GM18498 (cell line): ENCODE measurements around the gene DCLK2.

Source experiments
- ATAC-seq: cut with Tn5 transposase; IDR thresholded peaks from one replicate; pipeline ENCODE4 v1.9.1; 2021; ENCODE audit warnings: mild to moderate bottlenecking, moderate library complexity; ENCODE audit not compliant: unreplicated experiment

The DCLK2 gene

GRCh38 chr4:150068300-150068960 is 9.8 kb upstream of the DCLK2 start:
- no peak for ATAC-seq

GRCh38 chr4:150069353-150069752 is 8.9 kb upstream of the DCLK2 start:
- no peak for ATAC-seq

- no peak for ATAC-seq
Observed at GRCh38 chr4:150070464-150071170, 7.6 kb upstream of the DCLK2 start.

- no peak for ATAC-seq
Observed at GRCh38 chr4:150072471-150072870, 5.8 kb upstream of the DCLK2 start.

GRCh38 chr4:150072906-150073714 is 5.1 kb upstream of the DCLK2 start:
- ATAC-seq, result no peak

- ATAC-seq, result no peak
Observed at GRCh38 chr4:150074064-150074463, 4.2 kb upstream of the DCLK2 start.

- peak; percentile 26 for ATAC-seq
Observed at GRCh38 chr4:150078579-150079080, 385 bp downstream of the DCLK2 start.

GRCh38 chr4:150079081-150079581 is 886 bp downstream of the DCLK2 start:
- ATAC-seq, result peak; percentile 40

GRCh38 chr4:150080337-150080736 is 2.1 kb downstream of the DCLK2 start:
- ATAC-seq, result no peak

GRCh38 chr4:150080875-150081274 is 2.6 kb downstream of the DCLK2 start:
- no peak for ATAC-seq

GRCh38 chr4:150082241-150082640 is 4.0 kb downstream of the DCLK2 start:
- peak; percentile 70 for ATAC-seq

GRCh38 chr4:150087006-150087405 is 8.8 kb downstream of the DCLK2 start:
- ATAC-seq, result no peak

- no peak for ATAC-seq
Observed at GRCh38 chr4:150089732-150090131, 11.5 kb downstream of the DCLK2 start.

- ATAC-seq, result no peak
Observed at GRCh38 chr4:150090836-150091235, 12.6 kb downstream of the DCLK2 start.

- ATAC-seq, result no peak
Observed at GRCh38 chr4:150094676-150095075, 16.4 kb downstream of the DCLK2 start.

GRCh38 chr4:150096625-150097024 is 18.4 kb downstream of the DCLK2 start:
- ATAC-seq, result no peak

GRCh38 chr4:150098214-150098613 is 20.0 kb downstream of the DCLK2 start:
- no peak for ATAC-seq

GRCh38 chr4:150104404-150105027 is 26.3 kb downstream of the DCLK2 start:
- no peak for ATAC-seq

- no peak for ATAC-seq
Observed at GRCh38 chr4:150106886-150107285, 28.6 kb downstream of the DCLK2 start.

- ATAC-seq, result no peak
Observed at GRCh38 chr4:150108691-150109090, 30.4 kb downstream of the DCLK2 start.

- ATAC-seq, result no peak
Observed at GRCh38 chr4:150114641-150115040, 36.4 kb downstream of the DCLK2 start.
